WERI-Rb-1 (cell line): Measurements from ENCODE around the gene PI4KB.
"Not testable (repeated sequence)": the region's sequence is repeated elsewhere in the genome, so short reads cannot be mapped to it uniquely, and the experiment has no call there.

Experiments
- DNase-seq: peaks from one replicate; pipeline ENCODE4 v3.0.0-alpha.2; 2020
- H3K27ac ChIP-seq: fragments of 250-450 bp; sonication (Bioruptor Pico); 2 replicates; pipeline ENCODE4 v1.5.1; 2020; ENCODE audit warnings: mild to moderate bottlenecking, moderate library complexity
- H3K27me3 ChIP-seq: fragments of 250-450 bp; sonication (Bioruptor Pico); 2 replicates; pipeline ENCODE4 v1.5.1; 2021; ENCODE audit warnings: mild to moderate bottlenecking, low read depth, moderate library complexity; ENCODE audit not compliant: insufficient read depth, severe bottlenecking
- H3K36me3 ChIP-seq: fragments of 250-450 bp; sonication (Bioruptor Pico); 2 replicates; pipeline ENCODE4 v1.5.1; 2020; ENCODE audit warnings: mild to moderate bottlenecking, moderate library complexity
- H3K4me3 ChIP-seq: 2 replicates; pipeline ENCODE4 v1.5.1; 2011; ENCODE audit warnings: low read depth, mild to moderate bottlenecking, control low read depth, low read length
- H3K9me3 ChIP-seq: fragments of 250-450 bp; sonication (Bioruptor Pico); 2 replicates; pipeline ENCODE4 v1.5.1; 2021; ENCODE audit warnings: mild to moderate bottlenecking, moderate library complexity; ENCODE audit not compliant: severe bottlenecking
- CTCF ChIP-seq: IDR thresholded peaks from 2 replicates; pipeline ENCODE4 v1.5.1; 2011; ENCODE audit warnings: low read depth, mild to moderate bottlenecking, control low read depth, inconsistent platforms, low read length

PI4KB gene

GRCh38 chr1:151281969-151282882 lies 45.0 kb downstream of the PI4KB start, which contains the start of gene ZNF687:
ZNF687 (plus strand) TSS chr1:151282299; CDS start chr1:151286292, 3,993 bp downstream.
- no peak for TF ChIP-seq CTCF
- no peaks in the 10 kb centered on the region for H3K9me3 ChIP-seq
- peaks cover 49% of the 10 kb centered on the region for H3K36me3 ChIP-seq
- no peaks in the 10 kb centered on the region for H3K27me3 ChIP-seq
- DNase-seq = peak; percentile 100
- H3K27ac ChIP-seq = peak within 1 kb of the TSS; percentile 100
- peak within 1 kb of the TSS; percentile 67 for H3K4me3 ChIP-seq

- peaks cover 40% of the 10 kb centered on the region for H3K36me3 ChIP-seq
- TF ChIP-seq CTCF = peak; percentile 39
- H3K4me3 ChIP-seq = peak overlapping the region; percentile 67
- H3K27ac ChIP-seq = peak overlapping the region; percentile 100
- DNase-seq = peak; percentile 100
- no peaks in the 10 kb centered on the region for H3K9me3 ChIP-seq
- H3K27me3 ChIP-seq = no peaks in the 10 kb centered on the region
Measured at GRCh38 chr1:151281225-151281968, 45.8 kb downstream of the PI4KB start.

- peaks cover 34% of the 10 kb centered on the region for H3K36me3 ChIP-seq
- no peaks in the 10 kb centered on the region for H3K27me3 ChIP-seq
- DNase-seq = no peak
- H3K27ac ChIP-seq = no peak overlapping the region
- no peak for TF ChIP-seq CTCF
- peaks cover 4% of the 10 kb centered on the region for H3K9me3 ChIP-seq
- no peak overlapping the region for H3K4me3 ChIP-seq
Measured at GRCh38 chr1:151277249-151277648, 50.0 kb downstream of the PI4KB start.

GRCh38 chr1:151275341-151275740 lies 51.9 kb downstream of the PI4KB start:
- not testable (repeated sequence) for H3K9me3 ChIP-seq, DNase-seq
- H3K36me3 ChIP-seq = peaks cover 47% of the 10 kb centered on the region

GRCh38 chr1:151273924-151274466 lies 53.2 kb downstream of the PI4KB start:
- DNase-seq = no peak
- Histone ChIP-seq H3K4me3 (no peak overlapping the region), H3K9me3 (peaks cover 4% of the 10 kb centered on the region), H3K27me3 (no peaks in the 10 kb centered on the region), H3K36me3 (peaks cover 50% of the 10 kb centered on the region), H3K27ac (no peak overlapping the region)
- TF ChIP-seq CTCF = no peak

More at GRCh38 chr1:151275341-151275740, 51.9 kb downstream of the PI4KB start:
- not testable (repeated sequence) for H3K27me3 ChIP-seq, H3K27ac ChIP-seq, H3K4me3 ChIP-seq

- H3K36me3 ChIP-seq = peaks cover 96% of the 10 kb centered on the region
- no peaks in the 10 kb centered on the region for H3K27me3 ChIP-seq
- DNase-seq = no peak
- no peak for TF ChIP-seq CTCF
- peaks cover 2% of the 10 kb centered on the region for H3K9me3 ChIP-seq
- H3K27ac ChIP-seq = no peak overlapping the region
- H3K4me3 ChIP-seq = no peak overlapping the region
Measured at GRCh38 chr1:151267760-151268159, 59.5 kb downstream of the PI4KB start.
